Measurements from ENCODE around the gene ELFN2.

- TF ChIP-seq CTCF (IDR thresholded peaks at IDR 0.05) (no peak), ZFX (IDR thresholded peaks at IDR 0.05; ENCODE audit: borderline replicate concordance) (no peak)
These were observed 10.5 kb downstream of the ELFN2 start for GRCh38 chr22:37416827-37417226.
